Hepatocyte (in vitro differentiated cells): ENCODE measurements around the gene KCNMA1.

Source experiments
- EZH2 ChIP-seq: fragments of 200-600 bp; sonication (generic); IDR thresholded peaks from 2 replicates; pipeline ENCODE4 v1.6.1; 2016; ENCODE audit warnings: antibody characterized with exemption, mild to moderate bottlenecking, borderline replicate concordance
- TF ChIP-seq, protein P1 (sequence below): fragments of 200-600 bp; sonication (generic); IDR thresholded peaks from 2 replicates; pipeline ENCODE4 v1.5.1; 2016; ENCODE audit warnings: antibody characterized with exemption, mild to moderate bottlenecking; ENCODE audit not compliant: poor library complexity

DNA sequence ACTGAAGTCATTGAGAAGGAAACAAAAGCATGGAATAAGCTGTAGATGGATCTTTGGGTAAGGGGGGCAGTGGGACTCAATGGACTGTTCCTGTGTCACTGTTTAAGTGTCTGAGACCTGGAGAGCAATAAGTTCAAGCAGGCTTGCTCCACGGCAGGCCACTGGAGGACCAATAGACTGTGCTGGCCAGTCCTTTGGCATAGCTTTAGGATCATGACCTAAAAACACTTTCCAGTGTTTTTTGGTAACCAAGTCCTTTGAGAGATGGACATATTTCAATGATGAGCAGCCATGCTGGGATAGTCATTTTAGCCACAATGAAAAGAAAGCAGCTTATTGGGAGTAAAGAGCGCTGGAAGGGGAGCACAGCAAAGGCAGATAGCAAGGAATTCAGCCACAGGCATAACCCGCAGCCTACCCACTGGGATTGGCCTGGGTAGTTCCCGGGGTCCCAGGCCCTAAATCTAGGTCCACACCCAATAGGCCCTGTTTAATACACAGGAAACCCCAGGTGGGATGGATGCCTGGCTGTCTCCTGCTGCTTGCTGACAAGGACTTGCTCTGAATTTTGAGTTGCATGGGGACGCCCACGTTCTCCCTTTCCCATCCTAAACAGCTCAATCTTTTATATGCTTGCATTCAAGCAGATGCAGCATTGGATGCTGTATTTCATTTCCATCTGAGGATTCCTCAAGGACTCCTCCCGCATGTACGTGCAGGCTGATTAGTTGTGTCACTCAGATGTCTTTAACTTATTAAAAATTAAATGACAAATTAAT, 727.2 kb downstream of the KCNMA1 start:
- TF ChIP-seq, protein P1, sequence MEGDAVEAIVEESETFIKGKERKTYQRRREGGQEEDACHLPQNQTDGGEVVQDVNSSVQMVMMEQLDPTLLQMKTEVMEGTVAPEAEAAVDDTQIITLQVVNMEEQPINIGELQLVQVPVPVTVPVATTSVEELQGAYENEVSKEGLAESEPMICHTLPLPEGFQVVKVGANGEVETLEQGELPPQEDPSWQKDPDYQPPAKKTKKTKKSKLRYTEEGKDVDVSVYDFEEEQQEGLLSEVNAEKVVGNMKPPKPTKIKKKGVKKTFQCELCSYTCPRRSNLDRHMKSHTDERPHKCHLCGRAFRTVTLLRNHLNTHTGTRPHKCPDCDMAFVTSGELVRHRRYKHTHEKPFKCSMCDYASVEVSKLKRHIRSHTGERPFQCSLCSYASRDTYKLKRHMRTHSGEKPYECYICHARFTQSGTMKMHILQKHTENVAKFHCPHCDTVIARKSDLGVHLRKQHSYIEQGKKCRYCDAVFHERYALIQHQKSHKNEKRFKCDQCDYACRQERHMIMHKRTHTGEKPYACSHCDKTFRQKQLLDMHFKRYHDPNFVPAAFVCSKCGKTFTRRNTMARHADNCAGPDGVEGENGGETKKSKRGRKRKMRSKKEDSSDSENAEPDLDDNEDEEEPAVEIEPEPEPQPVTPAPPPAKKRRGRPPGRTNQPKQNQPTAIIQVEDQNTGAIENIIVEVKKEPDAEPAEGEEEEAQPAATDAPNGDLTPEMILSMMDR, result no peak
- no peak for TF ChIP-seq EZH2
